WTC11 (cell line): ENCODE results near the gene ELFN1. TPM values are rescaled to one million over a fixed set of nuclear protein-coding genes. Genes with fewer than 3 reads are reported as not detected.

ENCODE experiments used
- ATAC-seq: fragments of 200-7000 bp; cut with Tn5 transposase; 2 replicates; pipeline ENCODE4 v1.10.0; 2021; ENCODE audit warnings: mild to moderate bottlenecking, moderate library complexity
- CTCF ChIA-PET: fragments of 300-600 bp; sonication (Branson Sonifier 250); formaldehyde crosslinking; loops from one replicate; lab custom pipeline; 2021; ENCODE audit warnings: antibody characterized with exemption; lab: Charles Lee
- POLR2A ChIA-PET: fragments of 350-600 bp; sonication (Branson Sonifier 250); formaldehyde crosslinking; loops from one replicate; lab custom pipeline; 2021; ENCODE audit warnings: antibody characterized with exemption; lab: Charles Lee
- DNase-seq: peaks from one replicate; pipeline ENCODE4 v3.0.0; 2021; ENCODE audit warnings: low spot score
- H3K27ac Mint-ChIP-seq: 2 replicates; pipeline ENCODE4 v1.8.0; 2021; ENCODE audit warnings: mixed read lengths
- H3K27me3 Mint-ChIP-seq: 2 replicates; pipeline ENCODE4 v1.8.0; 2021; ENCODE audit warnings: low read depth, mild to moderate bottlenecking, moderate library complexity, mixed read lengths
- H3K36me3 Mint-ChIP-seq: 2 replicates; pipeline ENCODE4 v1.8.0; 2021; ENCODE audit warnings: mixed read lengths
- H3K4me1 Mint-ChIP-seq: 2 replicates; pipeline ENCODE4 v1.8.0; 2022; ENCODE audit warnings: mixed read lengths
- H3K4me3 Mint-ChIP-seq: 2 replicates; pipeline ENCODE4 v1.8.0; 2021; ENCODE audit warnings: mild to moderate bottlenecking, moderate library complexity, mixed read lengths
- H3K9me3 Mint-ChIP-seq: 2 replicates; pipeline ENCODE4 v1.8.0; 2021; ENCODE audit warnings: mixed read lengths
- AR ChIP-seq: fragments of 250-450 bp; sonication (Bioruptor Pico); IDR thresholded peaks from 2 replicates; pipeline ENCODE4 v1.9.0; 2021; ENCODE audit warnings: mild to moderate bottlenecking
- ATF2 ChIP-seq: sonication (generic); formaldehyde crosslinking; IDR thresholded peaks from 2 replicates; pipeline ENCODE4 v1.8.1; 2022; ENCODE audit warnings: low read depth, missing genetic modification reagents, borderline replicate concordance
- CTCF ChIP-seq: fragments of 200-600 bp; IDR thresholded peaks from 2 replicates; pipeline ENCODE4 v1.8.0; 2022; ENCODE audit warnings: antibody characterized with exemption
- E2F1 ChIP-seq: sonication (generic); formaldehyde crosslinking; IDR thresholded peaks from 2 replicates; pipeline ENCODE4 v1.8.0; 2022; ENCODE audit warnings: mild to moderate bottlenecking, missing genetic modification reagents
- EMX1 ChIP-seq: fragments of 250-450 bp; sonication (Bioruptor Pico); IDR thresholded peaks from 2 replicates; pipeline ENCODE4 v1.8.0; 2021; ENCODE audit warnings: mild to moderate bottlenecking
- FOXK1 ChIP-seq: sonication (generic); formaldehyde crosslinking; IDR thresholded peaks from 2 replicates; pipeline ENCODE4 v1.8.0; 2022; ENCODE audit warnings: mild to moderate bottlenecking, moderate library complexity, missing genetic modification reagents
- FOXP1 ChIP-seq: sonication (generic); formaldehyde crosslinking; IDR thresholded peaks from 2 replicates; pipeline ENCODE4 v1.8.0; 2022; ENCODE audit warnings: missing genetic modification reagents, mild to moderate bottlenecking, moderate library complexity, borderline replicate concordance
- FOXP4 ChIP-seq: sonication (generic); formaldehyde crosslinking; IDR thresholded peaks from 2 replicates; pipeline ENCODE4 v1.8.0; 2022; ENCODE audit warnings: mild to moderate bottlenecking, missing genetic modification reagents
- GTF2I ChIP-seq: fragments of 250-450 bp; sonication (Bioruptor Pico); conservative IDR thresholded peaks from 2 replicates; pipeline ENCODE4 v1.4.0; 2021; ENCODE audit warnings: mild to moderate bottlenecking
- HMGA2 ChIP-seq: fragments of 250-450 bp; sonication (Bioruptor Pico); IDR thresholded peaks from 2 replicates; pipeline ENCODE4 v1.4.0; 2021; ENCODE audit warnings: mild to moderate bottlenecking, moderate library complexity
- JUN ChIP-seq: sonication (generic); formaldehyde crosslinking; IDR thresholded peaks from 2 replicates; pipeline ENCODE4 v1.8.0; 2023; ENCODE audit warnings: mild to moderate bottlenecking, missing genetic modification reagents
- TEAD4 ChIP-seq: sonication (generic); formaldehyde crosslinking; IDR thresholded peaks from 2 replicates; pipeline ENCODE4 v1.8.0; 2022; ENCODE audit warnings: mild to moderate bottlenecking, missing genetic modification reagents
- USF2 ChIP-seq: sonication (generic); formaldehyde crosslinking; IDR thresholded peaks from 2 replicates; pipeline ENCODE4 v1.8.1; 2023; ENCODE audit warnings: mild to moderate bottlenecking, missing genetic modification reagents, moderate library complexity
- ZNF138 ChIP-seq: sonication (generic); formaldehyde crosslinking; conservative IDR thresholded peaks from 2 replicates; pipeline ENCODE4 v1.8.1; 2022; ENCODE audit warnings: mild to moderate bottlenecking, moderate library complexity, missing genetic modification reagents
- ZNF219 ChIP-seq: sonication (generic); formaldehyde crosslinking; IDR thresholded peaks from 2 replicates; pipeline ENCODE4 v1.8.0; 2023; ENCODE audit warnings: missing genetic modification reagents, mild to moderate bottlenecking, borderline replicate concordance
- total RNA-seq: library from RNA; stranded (reverse); gene quantifications from 3 replicates; pipeline ENCODE4 v1.2.3, GENCODE V29; 2021

ELFN1 gene
- total RNA-seq, 1 experiment from 2014 or later = 4.6 TPM

GRCh38 chr7:1671594-1672451 lies 1.7 kb downstream of the ELFN1 start (continued):
- TF ChIP-seq FOXP4 (CRISPR knock-in tag) = no peak
- no peak for TF ChIP-seq E2F1 (CRISPR knock-in tag)
- no peak for TF ChIP-seq GTF2I (CRISPR knock-in tag)
- no peak for TF ChIP-seq ZNF138 (CRISPR knock-in tag)

GRCh38 chr7:1672851-1673486 lies 2.9 kb downstream of the ELFN1 start:
- ChIA-PET CTCF (interaction anchor here (0.7 to 0.8 kb wide), 3 partner anchors 9 to 178 kb away, joined by 3 to 4 read pairs (median 3); no protein-coding TSS in a partner anchor), POLR2A (no interaction called here)
- H3K4me3 Mint-ChIP-seq = no peak overlapping the region
- TF ChIP-seq USF2 (CRISPR knock-in tag) (no peak), ZNF219 (CRISPR knock-in tag) (no peak), JUN (CRISPR knock-in tag) (no peak), AR (CRISPR knock-in tag) (no peak), TEAD4 (CRISPR knock-in tag) (no peak)
- ATAC-seq = no peak
- no peaks in the 10 kb centered on the region for H3K9me3 Mint-ChIP-seq
- H3K27ac Mint-ChIP-seq = no peak overlapping the region
- peaks cover 15% of the 10 kb centered on the region; the same call in 1 of the 2 replicates for H3K4me1 Mint-ChIP-seq
- H3K36me3 Mint-ChIP-seq = no peaks in the 10 kb centered on the region
- peaks cover 41% of the 10 kb centered on the region for H3K27me3 Mint-ChIP-seq
- DNase-seq = no peak

GRCh38 chr7:1673581-1674118 lies 3.6 kb downstream of the ELFN1 start:
- no peak for TF ChIP-seq E2F1 (CRISPR knock-in tag)
- no peak for TF ChIP-seq EMX1 (CRISPR knock-in tag)
- no peak for TF ChIP-seq HMGA2 (CRISPR knock-in tag)
- TF ChIP-seq FOXK1 = no peak
- TF ChIP-seq CTCF = no peak
- no peak for TF ChIP-seq FOXP1 (CRISPR knock-in tag)
- no peak for TF ChIP-seq ATF2
- TF ChIP-seq, all 79 proteins: peak for 0
- no peaks in the 10 kb centered on the region for H3K36me3 Mint-ChIP-seq
- peaks cover 10% of the 10 kb centered on the region; the same call in 1 of the 2 replicates for H3K4me1 Mint-ChIP-seq
- H3K27me3 Mint-ChIP-seq = peaks cover 34% of the 10 kb centered on the region
- H3K9me3 Mint-ChIP-seq = no peaks in the 10 kb centered on the region
- ChIA-PET CTCF (interaction anchor here (0.7 to 1.0 kb wide), 4 partner anchors 9 to 177 kb away, joined by 3 to 4 read pairs (median 3); no protein-coding TSS in a partner anchor), POLR2A (no interaction called here)
- H3K27ac Mint-ChIP-seq = no peak overlapping the region
- DNase-seq (no peak), ATAC-seq (no peak)
- no peak overlapping the region for H3K4me3 Mint-ChIP-seq
